Activated CD4-positive, alpha-beta T cell treated with anti-CD3 and anti-CD28 coated beads, Interleukin-2, amount 50 U/mL, for 48 hours (primary cell): ENCODE data around the gene TNFRSF11A.

ENCODE experiments used
- DNase-seq, 2 experiments: peaks; one replicate each; pipeline ENCODE4 v3.0.0-alpha.2; 2020

The TNFRSF11A gene

DNA sequence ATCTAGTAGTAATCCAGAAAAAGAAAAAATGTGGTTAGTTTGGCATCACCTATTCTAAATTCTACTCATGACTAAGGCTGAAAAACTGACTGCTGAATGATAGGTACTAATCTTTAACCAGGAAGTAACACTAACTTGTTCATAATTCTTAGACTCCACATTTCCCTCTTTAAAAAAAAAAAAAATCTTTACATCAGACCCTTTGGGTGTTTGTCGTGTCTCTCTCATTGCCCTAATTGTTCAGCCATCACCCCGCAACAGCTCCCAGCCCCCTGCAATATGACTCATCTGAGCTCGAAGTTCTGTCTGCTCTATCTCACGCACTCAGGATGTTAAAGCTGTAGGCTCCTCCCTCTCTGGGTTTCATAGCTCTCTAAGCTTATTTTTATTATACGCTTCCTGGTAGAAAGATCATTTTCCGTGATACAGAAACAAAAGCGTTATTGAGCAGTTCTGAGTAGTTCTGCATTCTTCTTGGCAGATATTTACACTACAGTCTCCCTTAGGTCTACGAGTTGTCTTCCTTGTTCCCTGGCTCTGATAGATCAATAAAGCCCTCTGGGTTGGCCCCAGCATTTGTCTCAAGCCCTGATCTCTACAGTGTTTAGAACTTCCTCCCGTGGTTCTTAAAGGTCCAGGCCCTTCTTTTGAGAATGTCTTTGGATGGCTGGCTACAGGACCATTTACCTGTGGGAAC lies 95.6 kb downstream of the TNFRSF11A start:
- peak; percentile 63 to 76 for DNase-seq

DNA sequence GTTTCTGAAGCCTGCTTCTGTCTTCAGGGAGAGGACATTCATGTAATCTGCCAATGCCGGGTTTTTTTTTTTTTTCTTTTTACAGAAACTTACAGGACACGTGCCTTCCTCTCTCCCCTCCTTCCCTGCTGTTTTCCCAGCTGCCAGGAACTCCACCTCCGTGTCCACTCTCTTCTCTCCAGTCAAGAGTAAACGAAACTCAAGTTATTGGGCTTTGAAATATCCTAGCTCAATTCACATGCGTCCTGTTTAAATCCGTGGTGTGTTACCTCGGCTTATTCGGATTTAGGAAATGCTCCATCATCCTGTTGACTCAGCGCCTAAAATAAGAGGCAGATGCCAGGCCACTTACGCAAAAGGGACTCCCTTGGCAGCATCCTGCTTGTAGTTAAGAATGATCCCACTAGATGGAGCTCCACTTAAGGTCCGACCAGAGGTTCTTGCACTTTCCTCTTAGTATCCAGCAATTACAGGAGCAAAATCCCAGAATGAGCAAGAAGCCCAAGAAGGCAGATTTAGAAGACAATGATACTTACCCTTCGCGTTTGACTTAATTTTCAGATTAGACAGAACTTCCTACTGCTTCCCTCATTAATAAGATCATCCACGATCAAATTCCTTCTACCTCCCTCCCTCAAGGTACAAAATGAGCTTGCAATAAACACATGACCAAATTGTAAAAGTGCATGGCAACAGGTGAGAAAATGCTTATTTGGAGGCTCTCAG lies 100.5 kb downstream of the TNFRSF11A start:
- peak; percentile 46 to 67 for DNase-seq

GRCh38 chr18:62426191-62426488 lies 101.0 kb downstream of the TNFRSF11A start:
- DNase-seq, result no peak

GRCh38 chr18:62432176-62432575 lies 107.1 kb downstream of the TNFRSF11A start:
- DNase-seq, result no peak

DNA sequence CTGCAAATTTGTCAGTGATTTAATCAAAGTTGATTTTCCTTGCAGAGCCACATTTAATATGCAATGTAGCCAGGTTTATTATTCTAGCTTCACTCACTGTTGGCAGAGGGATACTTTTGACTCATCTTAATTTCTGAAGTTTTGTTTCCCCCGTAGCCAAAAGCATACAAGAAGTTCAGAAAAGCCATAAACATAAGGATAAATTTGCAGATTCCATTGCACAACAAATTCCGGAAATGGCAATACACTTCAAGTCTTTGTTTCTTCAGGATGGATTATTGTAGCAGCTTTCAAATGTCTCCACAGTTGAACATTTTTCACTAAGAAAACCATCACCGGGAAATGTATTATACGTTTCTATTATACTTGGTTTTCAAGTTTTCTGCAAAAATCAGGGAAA lies 109.7 kb downstream of the TNFRSF11A start:
- no peak for DNase-seq

DNA sequence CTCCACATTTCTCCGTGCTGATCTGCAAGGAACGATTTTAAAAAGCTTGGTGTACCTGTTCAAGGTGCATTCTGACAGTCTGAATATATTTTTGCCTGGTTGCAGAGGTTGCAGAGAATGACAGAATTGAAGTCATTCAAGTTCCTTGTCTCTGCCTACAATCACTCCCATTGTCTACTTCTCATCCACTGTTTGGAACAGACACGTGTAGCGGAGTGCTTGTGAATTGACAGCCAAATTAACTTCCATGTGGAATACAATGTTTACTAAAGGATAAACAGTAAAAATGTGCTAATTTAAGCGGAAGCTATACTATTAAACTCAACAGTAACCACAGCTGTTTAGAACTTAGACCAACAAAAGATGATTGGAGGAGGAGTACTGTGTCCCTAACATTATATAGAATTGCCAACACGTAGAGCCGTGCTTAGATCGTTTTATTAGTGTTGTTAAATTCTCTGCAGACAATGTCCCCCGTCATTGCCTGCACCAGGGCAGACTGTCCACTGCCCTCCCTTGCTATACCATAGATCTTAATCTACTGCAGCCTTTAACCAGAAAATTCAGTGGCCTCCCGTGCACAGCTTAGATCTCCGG lies 110.4 kb downstream of the TNFRSF11A start:
- no peak for DNase-seq

- DNase-seq, result no peak
Observed at GRCh38 chr18:62436636-62437234, 111.6 kb downstream of the TNFRSF11A start.

GRCh38 chr18:62437235-62438017 lies 112.3 kb downstream of the TNFRSF11A start:
- no peak for DNase-seq

DNA sequence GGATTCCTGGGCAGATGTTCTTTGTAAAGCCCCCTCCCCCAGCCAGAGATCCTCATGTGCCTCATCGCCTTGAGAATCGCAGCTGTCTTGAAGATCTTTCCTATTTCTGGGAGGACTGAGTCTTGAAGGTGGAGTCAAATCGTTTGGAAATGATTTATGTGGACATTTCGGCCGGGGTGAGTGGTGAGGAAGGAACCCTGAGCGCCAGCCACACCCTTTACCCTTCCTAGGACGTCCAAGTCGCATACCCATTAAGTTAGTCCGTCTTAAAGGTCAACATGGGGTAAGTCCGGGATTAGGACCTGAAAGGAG lies 112.9 kb downstream of the TNFRSF11A start:
- DNase-seq, result no peak

- DNase-seq, result no peak
Observed at GRCh38 chr18:62438402-62438801, 113.3 kb downstream of the TNFRSF11A start.

DNA sequence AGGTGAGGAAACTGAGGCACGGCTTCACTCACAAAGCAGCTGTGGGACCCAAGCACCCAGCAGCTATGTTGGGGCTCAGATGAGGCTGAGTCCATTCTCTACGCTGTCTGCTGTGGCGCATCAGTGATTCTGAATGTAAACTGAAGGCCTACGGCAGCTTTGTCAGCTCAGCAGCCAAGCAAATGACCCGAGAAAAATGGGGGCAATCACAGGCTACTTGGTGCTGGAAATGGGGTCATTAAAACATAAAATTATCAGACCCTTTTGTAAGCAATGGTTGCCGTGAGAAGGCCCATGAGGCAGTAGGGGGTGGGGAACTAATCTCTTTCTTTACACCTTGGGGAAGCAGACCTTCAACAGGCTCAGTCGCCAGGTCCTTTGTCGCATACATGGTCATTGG lies 113.8 kb downstream of the TNFRSF11A start:
- DNase-seq, result no peak
